ENCODE data around the gene PDE6D.

Gene PDE6D

GRCh38 chr2:231685349-231686191 lies 95.5 kb downstream of the PDE6D start:
- DNase-seq, result peak in 54 of 56 donors; percentile 46 to 95 (median 88)

- DNase-seq, result peak in 55 of 56 donors; percentile 53 to 91 (median 84)
These were observed 96.5 kb downstream of the PDE6D start for GRCh38 chr2:231684314-231685223.

- peak in 49 of 56 donors; percentile 22 to 89 (median 69) for DNase-seq
These were observed 97.5 kb downstream of the PDE6D start for GRCh38 chr2:231683292-231684235.

GRCh38 chr2:231682603-231683291 lies 98.3 kb downstream of the PDE6D start:
- DNase-seq, result peak in 8 of 56 donors; percentile 20 to 66 (median 60)

Data from nucleus accumbens (tissue), 56 donors.